IMR-90 (cell line): Measurements from ENCODE around the gene HSPA9. TPM values are rescaled to one million over a fixed set of nuclear protein-coding genes. Genes with fewer than 3 reads are reported as not detected.

Source experiments
- ATAC-seq: fragments of 200-7000 bp; cut with Tn5 transposase; 2 replicates; pipeline ENCODE4 v1.9.1; 2020; ENCODE audit warnings: low read depth, mild to moderate bottlenecking, moderate library complexity
- BruUV-seq: library from RNA; stranded (reverse); fragments of 400-500 nt; replicated peaks from 2 replicates; lab custom pipeline; 2021; lab: Mats Ljungman, UMichigan
- CTCF ChIA-PET: fragments of 300-600 bp; formaldehyde crosslinking; extraction: SDS; loops from one replicate; lab custom pipeline; 2021; ENCODE audit warnings: antibody characterized with exemption; lab: Yijun Ruan, JAX
- POLR2A ChIA-PET: fragments of 300-600 bp; sonication (Branson Sonifier 250); formaldehyde crosslinking; loops from one replicate; lab custom pipeline; 2022; ENCODE audit warnings: antibody characterized with exemption; ENCODE audit not compliant: unreplicated experiment; lab: Charles Lee
- DNase-seq: peaks from one replicate; pipeline ENCODE4 v3.0.0; 2013
- H2AFZ ChIP-seq: replicated peaks from 2 replicates; pipeline ENCODE3; 2013; ENCODE audit warnings: low read length, mild to moderate bottlenecking; ENCODE audit not compliant: poor library complexity
- H2AK5ac ChIP-seq: 2 replicates; pipeline ENCODE4 v1.6.1; 2013; ENCODE audit warnings: low read depth, low read length, inconsistent platforms
- H2AK9ac ChIP-seq: replicated peaks from 2 replicates; pipeline ENCODE3; 2013; ENCODE audit warnings: mild to moderate bottlenecking, low read depth, low read length, moderate library complexity; ENCODE audit not compliant: poor library complexity
- H2BK120ac ChIP-seq: 2 replicates; pipeline ENCODE4 v1.6.1; 2013; ENCODE audit warnings: low read depth, low read length, inconsistent platforms
- H2BK15ac ChIP-seq: 3 replicates; pipeline ENCODE4 v1.6.1; 2013; ENCODE audit warnings: low read depth, low read length, inconsistent platforms
- H2BK20ac ChIP-seq: 2 replicates; pipeline ENCODE4 v1.6.1; 2013; ENCODE audit warnings: low read depth, mild to moderate bottlenecking, inconsistent platforms, low read length, moderate library complexity
- H2BK5ac ChIP-seq: 2 replicates; pipeline ENCODE4 v1.6.1; 2013; ENCODE audit warnings: mild to moderate bottlenecking, low read depth, low read length, inconsistent platforms; ENCODE audit not compliant: poor library complexity, severe bottlenecking
- H3K14ac ChIP-seq: replicated peaks from 2 replicates; pipeline ENCODE4 v1.6.1; 2013; ENCODE audit warnings: low read depth, low read length, inconsistent platforms
- H3K18ac ChIP-seq: 2 replicates; pipeline ENCODE4 v1.6.1; 2013; ENCODE audit warnings: low read depth, low read length, control low read depth
- H3K23ac ChIP-seq: 2 replicates; pipeline ENCODE4 v1.6.1; 2013; ENCODE audit warnings: low read depth, low read length, inconsistent platforms
- H3K27ac ChIP-seq: 2 replicates; pipeline ENCODE4 v1.5.1; 2013; ENCODE audit warnings: mild to moderate bottlenecking, control low read depth, low read length; ENCODE audit not compliant: insufficient read depth
- H3K27me3 ChIP-seq: 2 replicates; pipeline ENCODE4 v1.6.1; 2013; ENCODE audit warnings: low read length; ENCODE audit not compliant: control insufficient read depth, insufficient read depth
- H3K36me3 ChIP-seq: 2 replicates; pipeline ENCODE4 v1.6.1; 2013; ENCODE audit warnings: low read length, mixed read lengths; ENCODE audit not compliant: control insufficient read depth, insufficient read depth
- H3K4ac ChIP-seq: 2 replicates; pipeline ENCODE4 v1.6.1; 2013; ENCODE audit warnings: low read depth, low read length, inconsistent platforms
- H3K4me1 ChIP-seq: 2 replicates; pipeline ENCODE4 v1.6.1; 2013; ENCODE audit warnings: low read length, mixed read lengths; ENCODE audit not compliant: control insufficient read depth, insufficient read depth
- H3K4me2 ChIP-seq: 2 replicates; pipeline ENCODE4 v1.6.1; 2013; ENCODE audit warnings: low read depth, mild to moderate bottlenecking, control low read depth, low read length, moderate library complexity
- H3K4me3 ChIP-seq: 2 replicates; pipeline ENCODE4 v1.5.1; 2013; ENCODE audit warnings: low read depth, mild to moderate bottlenecking, control low read depth, low read length, moderate library complexity; ENCODE audit not compliant: insufficient read depth
- H3K56ac ChIP-seq: 2 replicates; pipeline ENCODE4 v1.6.1; 2013; ENCODE audit warnings: low read length, inconsistent platforms; ENCODE audit not compliant: insufficient read depth; ENCODE audit errors: extremely low read depth
- H3K79me1 ChIP-seq, 2 experiments: 2 replicates each; pipeline ENCODE4 v1.6.1; 2013; ENCODE audit warnings: low read length in 2 of 2, inconsistent platforms in 1 of 2, low read depth in 1 of 2
- H3K9ac ChIP-seq: 2 replicates; pipeline ENCODE4 v1.6.1; 2013; ENCODE audit warnings: low read depth, low read length, control low read depth
- H3K9me1 ChIP-seq: 2 replicates; pipeline ENCODE4 v1.6.1; 2013; ENCODE audit warnings: low read length, inconsistent platforms; ENCODE audit not compliant: insufficient read depth
- H3K9me3 ChIP-seq: 2 replicates; pipeline ENCODE4 v1.6.1; 2013; ENCODE audit warnings: low read length; ENCODE audit not compliant: control insufficient read depth, insufficient read depth
- H4K20me1 ChIP-seq: 2 replicates; pipeline ENCODE4 v1.6.1; 2013; ENCODE audit warnings: low read length, inconsistent platforms; ENCODE audit not compliant: insufficient read depth
- H4K5ac ChIP-seq: 2 replicates; pipeline ENCODE4 v1.6.1; 2013; ENCODE audit warnings: mild to moderate bottlenecking, low read depth, low read length, control low read depth
- H4K8ac ChIP-seq, 2 experiments: 2 replicates each; pipeline ENCODE4 v1.6.1; 2013; ENCODE audit warnings: low read depth in 2 of 2, low read length in 2 of 2, control low read depth in 1 of 2, inconsistent platforms in 1 of 2
- H4K91ac ChIP-seq: 2 replicates; pipeline ENCODE4 v1.6.1; 2013; ENCODE audit warnings: low read depth, low read length, inconsistent platforms; ENCODE audit not compliant: insufficient read depth
- BHLHE40 ChIP-seq: fragments of 150-350 bp; IDR thresholded peaks from 2 replicates; pipeline ENCODE4 v1.6.1; 2016; ENCODE audit warnings: mild to moderate bottlenecking, low read depth, low read length
- CEBPB ChIP-seq: IDR thresholded peaks from 2 replicates; pipeline ENCODE4 v1.6.1; 2012; ENCODE audit warnings: low read depth, low read length, improper control_type of control experiment
- CHD1 ChIP-seq: IDR thresholded peaks from 2 replicates; pipeline ENCODE4 v1.6.1; 2012; ENCODE audit warnings: low read depth, low read length, improper control_type of control experiment
- FOS ChIP-seq: fragments of 150-350 bp; IDR thresholded peaks from 2 replicates; pipeline ENCODE4 v1.6.1; 2016; ENCODE audit warnings: low read depth, low read length
- MAFK ChIP-seq: IDR thresholded peaks from 2 replicates; pipeline ENCODE4 v1.6.1; 2012; ENCODE audit warnings: low read depth, low read length, improper control_type of control experiment
- MAZ ChIP-seq: IDR thresholded peaks from 2 replicates; pipeline ENCODE4 v1.6.1; 2012; ENCODE audit warnings: low read depth, mild to moderate bottlenecking, low read length, improper control_type of control experiment, moderate library complexity, borderline replicate concordance
- MXI1 ChIP-seq: IDR thresholded peaks from 2 replicates; pipeline ENCODE4 v1.6.1; 2012; ENCODE audit warnings: low read depth, mild to moderate bottlenecking, low read length, moderate library complexity, borderline replicate concordance
- NFE2L2 ChIP-seq: fragments of 150-350 bp; IDR thresholded peaks from 2 replicates; pipeline ENCODE4 v1.6.1; 2016; ENCODE audit warnings: low read depth, mild to moderate bottlenecking, low read length
- POLR2A ChIP-seq: IDR thresholded peaks from 2 replicates; pipeline ENCODE4 v1.6.1; 2012; ENCODE audit warnings: mild to moderate bottlenecking, low read depth, low read length
- RAD21 ChIP-seq: IDR thresholded peaks from 2 replicates; pipeline ENCODE4 v1.6.1; 2012; ENCODE audit warnings: low read length, improper control_type of control experiment
- RCOR1 ChIP-seq: IDR thresholded peaks from 2 replicates; pipeline ENCODE4 v1.6.1; 2012; ENCODE audit warnings: mild to moderate bottlenecking, low read length, improper control_type of control experiment; ENCODE audit not compliant: insufficient replicate concordance
- RFX5 ChIP-seq: IDR thresholded peaks from 2 replicates; pipeline ENCODE4 v1.8.0; 2012; ENCODE audit warnings: low read depth, mild to moderate bottlenecking, low read length, moderate library complexity
- SMC3 ChIP-seq: fragments of 150-350 bp; IDR thresholded peaks from 2 replicates; pipeline ENCODE4 v1.6.1; 2016; ENCODE audit warnings: low read depth, mild to moderate bottlenecking, antibody characterized with exemption, low read length, moderate library complexity
- WGBS, 2 experiments: methylation state at CpG; one replicate each; pipeline versions ENCODE4 v1.1.5 to v1.1.7; 2013; ENCODE audit warnings: missing lambda C conversion rate in 2 of 2; ENCODE audit not compliant: insufficient read length in 1 of 2; ENCODE audit errors: extremely low coverage in 2 of 2; 5-methylcytosine and 5-hydroxymethylcytosine counted together
- dilution Hi-C: fragments of 300-500 bp; cut with HindIII; formaldehyde crosslinking; loops from one replicate; pipeline ENCODE4 v1.14.3; 2018; ENCODE audit warnings: low sequenced_read_pairs; ENCODE audit not compliant: unreplicated experiment
- in situ Hi-C: fragments of 300-500 bp; cut with MboI; formaldehyde crosslinking; loops from 3 replicates; pipeline ENCODE4 v1.14.3; 2019; ENCODE audit warnings: low sequenced_read_pairs, inconsistent platforms, mixed read lengths
- intact Hi-C: fragments of 100-400 bp; cut with micrococcal nuclease; formaldehyde crosslinking; loops from 2 replicates; pipeline ENCODE4 v1.10.0; 2022
- polyA plus RNA-seq, 3 experiments: library from polyadenylated mRNA; depleted of rRNA; stranded (reverse); fragments of >200 nt; gene quantifications; 2 replicates each; pipeline ENCODE4 v1.2.3, GENCODE V29; 2012; ENCODE audit warnings: low replicate concordance in 1 of 3
- total RNA-seq: library from RNA; depleted of rRNA; stranded (reverse); fragments of >200 nt; gene quantifications from 2 replicates; pipeline ENCODE4 v1.2.3, GENCODE V29; 2012
- TF ChIP-seq, protein P1 (sequence below): conservative IDR thresholded peaks from 2 replicates; pipeline ENCODE4 v1.5.1; 2012; ENCODE audit warnings: mild to moderate bottlenecking, low read depth, low read length, improper control_type of control experiment
- TF ChIP-seq, protein P2 (sequence below): fragments of 150-350 bp; IDR thresholded peaks from 2 replicates; pipeline ENCODE4 v1.6.1; 2016; ENCODE audit warnings: low read depth, mild to moderate bottlenecking, low read length, moderate library complexity, borderline replicate concordance
- TF ChIP-seq, protein P3 (sequence below): fragments of 150-350 bp; IDR thresholded peaks from 2 replicates; pipeline ENCODE4 v1.6.1; 2017; ENCODE audit warnings: mild to moderate bottlenecking, antibody characterized with exemption, low read length, low read depth

Gene HSPA9
- total and polyA plus RNA-seq, 2 of the 4 experiments (the other 2 are of a cell fraction) = 157 to 472 TPM

DNA sequence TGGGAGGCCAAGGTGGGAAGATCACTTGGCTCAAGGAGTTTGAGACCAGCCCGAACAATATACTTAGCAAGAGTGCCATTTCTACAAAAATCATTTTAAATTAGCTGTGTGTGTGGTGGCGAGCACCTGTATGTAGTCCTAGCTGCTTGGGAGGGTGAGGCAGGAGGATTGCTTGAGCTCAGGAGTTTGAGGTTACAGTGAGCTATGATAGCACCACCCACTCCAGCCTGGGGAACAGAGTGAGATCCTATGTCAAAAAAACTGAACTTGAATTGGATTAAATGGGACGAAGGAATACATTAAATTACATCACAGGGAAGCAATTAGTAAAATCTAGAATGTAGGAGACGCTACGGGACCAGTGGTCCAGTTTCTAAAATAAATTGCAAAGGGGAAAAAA, 25.8 kb downstream of the HSPA9 start:
- dilution Hi-C loops (no loop called here), in situ Hi-C loops (no loop called here), intact Hi-C loops (no loop called here)
- no peaks in the 10 kb centered on the region for H3K9me3 ChIP-seq
- peaks cover 10% of the 10 kb centered on the region; the same call in 1 of the 2 replicates for H3K9me1 ChIP-seq
- no peak overlapping the region for H3K4me3 ChIP-seq
- H4K20me1 ChIP-seq = peaks cover 19% of the 10 kb centered on the region
- H3K4ac ChIP-seq = no peak overlapping the region
- no peak overlapping the region for H3K4me2 ChIP-seq
- H2AK5ac ChIP-seq = no peak overlapping the region
- ChIA-PET CTCF (interaction anchor here (1.1 kb wide), 1 partner anchor 88 kb away, joined by 3 read pairs; no protein-coding TSS in a partner anchor), POLR2A (no interaction called here)
- no peak overlapping the region for H3K18ac ChIP-seq
- H3K79me1 ChIP-seq = peaks cover 5 to 64% of the 10 kb centered on the region in 2 experiments; a peak in 2 of 4 replicates
- H3K9ac ChIP-seq = no peak overlapping the region
- no peak overlapping the region for H2BK5ac ChIP-seq
- no peak overlapping the region for H3K14ac ChIP-seq
- no peak overlapping the region for H2BK120ac ChIP-seq
- no peak overlapping the region for H3K56ac ChIP-seq
- no CpG with 5 or more reads among the region's 5 CpGs for whole genome bisulfite sequencing, 2 experiments
- no peak for TF ChIP-seq BHLHE40
- no peak for TF ChIP-seq RAD21
- no peak for TF ChIP-seq CHD1
- TF ChIP-seq MAFK = no peak
- no peak for TF ChIP-seq RCOR1
- TF ChIP-seq NFE2L2 = no peak
- no peak for TF ChIP-seq FOS
- no peak for TF ChIP-seq RFX5
- TF ChIP-seq MXI1 = no peak
- no peak for TF ChIP-seq SMC3
- TF ChIP-seq, protein P1, sequence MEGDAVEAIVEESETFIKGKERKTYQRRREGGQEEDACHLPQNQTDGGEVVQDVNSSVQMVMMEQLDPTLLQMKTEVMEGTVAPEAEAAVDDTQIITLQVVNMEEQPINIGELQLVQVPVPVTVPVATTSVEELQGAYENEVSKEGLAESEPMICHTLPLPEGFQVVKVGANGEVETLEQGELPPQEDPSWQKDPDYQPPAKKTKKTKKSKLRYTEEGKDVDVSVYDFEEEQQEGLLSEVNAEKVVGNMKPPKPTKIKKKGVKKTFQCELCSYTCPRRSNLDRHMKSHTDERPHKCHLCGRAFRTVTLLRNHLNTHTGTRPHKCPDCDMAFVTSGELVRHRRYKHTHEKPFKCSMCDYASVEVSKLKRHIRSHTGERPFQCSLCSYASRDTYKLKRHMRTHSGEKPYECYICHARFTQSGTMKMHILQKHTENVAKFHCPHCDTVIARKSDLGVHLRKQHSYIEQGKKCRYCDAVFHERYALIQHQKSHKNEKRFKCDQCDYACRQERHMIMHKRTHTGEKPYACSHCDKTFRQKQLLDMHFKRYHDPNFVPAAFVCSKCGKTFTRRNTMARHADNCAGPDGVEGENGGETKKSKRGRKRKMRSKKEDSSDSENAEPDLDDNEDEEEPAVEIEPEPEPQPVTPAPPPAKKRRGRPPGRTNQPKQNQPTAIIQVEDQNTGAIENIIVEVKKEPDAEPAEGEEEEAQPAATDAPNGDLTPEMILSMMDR = no peak
- TF ChIP-seq, protein P2, sequence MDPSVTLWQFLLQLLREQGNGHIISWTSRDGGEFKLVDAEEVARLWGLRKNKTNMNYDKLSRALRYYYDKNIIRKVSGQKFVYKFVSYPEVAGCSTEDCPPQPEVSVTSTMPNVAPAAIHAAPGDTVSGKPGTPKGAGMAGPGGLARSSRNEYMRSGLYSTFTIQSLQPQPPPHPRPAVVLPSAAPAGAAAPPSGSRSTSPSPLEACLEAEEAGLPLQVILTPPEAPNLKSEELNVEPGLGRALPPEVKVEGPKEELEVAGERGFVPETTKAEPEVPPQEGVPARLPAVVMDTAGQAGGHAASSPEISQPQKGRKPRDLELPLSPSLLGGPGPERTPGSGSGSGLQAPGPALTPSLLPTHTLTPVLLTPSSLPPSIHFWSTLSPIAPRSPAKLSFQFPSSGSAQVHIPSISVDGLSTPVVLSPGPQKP = no peak
- TF ChIP-seq MAZ = no peak
- TF ChIP-seq CEBPB = no peak
- no peak for TF ChIP-seq POLR2A
- TF ChIP-seq, protein P3, sequence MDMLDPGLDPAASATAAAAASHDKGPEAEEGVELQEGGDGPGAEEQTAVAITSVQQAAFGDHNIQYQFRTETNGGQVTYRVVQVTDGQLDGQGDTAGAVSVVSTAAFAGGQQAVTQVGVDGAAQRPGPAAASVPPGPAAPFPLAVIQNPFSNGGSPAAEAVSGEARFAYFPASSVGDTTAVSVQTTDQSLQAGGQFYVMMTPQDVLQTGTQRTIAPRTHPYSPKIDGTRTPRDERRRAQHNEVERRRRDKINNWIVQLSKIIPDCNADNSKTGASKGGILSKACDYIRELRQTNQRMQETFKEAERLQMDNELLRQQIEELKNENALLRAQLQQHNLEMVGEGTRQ = no peak
- H3K36me3 ChIP-seq = peaks cover 7% of the 10 kb centered on the region
- no peak overlapping the region for H4K91ac ChIP-seq
- H2AFZ ChIP-seq = no peak overlapping the region
- no peaks in the 10 kb centered on the region for H3K27me3 ChIP-seq
- H3K4me1 ChIP-seq = peaks cover 6% of the 10 kb centered on the region
- H4K8ac ChIP-seq = no peak overlapping the region
- H3K23ac ChIP-seq = no peak overlapping the region
- no peak overlapping the region for H2BK15ac ChIP-seq
- no peak overlapping the region for H2BK20ac ChIP-seq
- BruUV-seq = no TSS peak
- H4K5ac ChIP-seq = no peak overlapping the region
- no peak overlapping the region for H3K27ac ChIP-seq
- DNase-seq (no peak), ATAC-seq (no peak)
- H2AK9ac ChIP-seq = no peak overlapping the region
